Vagina (tissue), 2 donors: ENCODE measurements around the gene SOWAHA. TPM values are rescaled to one million over a fixed set of nuclear protein-coding genes. Genes with fewer than 3 reads are reported as not detected.
A peak's percentile ranks its signal among the peaks of the same experiment; 100 is the strongest.

ENCODE experiments used
- DNase-seq, 2 donors: peaks; one replicate each; pipeline ENCODE4 v3.0.0-alpha.2; 2017; ENCODE audit errors: extremely low spot score in 2 of 2
- H3K27ac ChIP-seq: fragments of 200-600 bp; sonication (generic); one replicate; pipeline ENCODE4 v1.5.1; 2019
- H3K27me3 ChIP-seq: fragments of 200-600 bp; sonication (generic); one replicate; pipeline ENCODE4 v1.5.1; 2019
- H3K36me3 ChIP-seq, 2 donors: fragments of 200-600 bp; sonication (generic); one replicate each; pipeline ENCODE4 v1.5.1; 2017 to 2019
- H3K4me1 ChIP-seq: fragments of 200-600 bp; sonication (generic); one replicate; pipeline ENCODE4 v1.5.1; 2019
- H3K4me3 ChIP-seq, 2 donors: fragments of 200-600 bp; sonication (generic); 1 replicate in 1 of 2; 2 replicates in 1 of 2; pipeline ENCODE4 v1.5.1; 2016 to 2019
- H3K9me3 ChIP-seq: fragments of 200-600 bp; sonication (generic); one replicate; pipeline ENCODE4 v1.5.1; 2019
- CTCF ChIP-seq, 3 experiments: fragments of 450-650 bp in 2 of 3; fragments of 200-600 bp in 1 of 3; sonication (generic) in 1 of 3; IDR thresholded peaks; one replicate each; pipeline ENCODE4 v1.5.1; 2017 to 2019; ENCODE audit warnings: antibody characterized with exemption in 3 of 3, mild to moderate bottlenecking in 2 of 3, moderate library complexity in 2 of 3
- POLR2A ChIP-seq, 2 donors: fragments of 450-650 bp; IDR thresholded peaks; one replicate each; pipeline ENCODE4 v1.6.1; 2017; ENCODE audit warnings: antibody characterized with exemption in 2 of 2, mild to moderate bottlenecking in 2 of 2, moderate library complexity in 2 of 2
- POLR2AphosphoS5 ChIP-seq, 2 donors: sonication (generic); formaldehyde crosslinking; IDR thresholded peaks; one replicate each; pipeline ENCODE4 v1.9.0; 2017; ENCODE audit warnings: antibody characterized with exemption in 2 of 2, mild to moderate bottlenecking in 2 of 2, low read depth in 1 of 2; ENCODE audit not compliant: insufficient read depth in 1 of 2
- intact Hi-C: fragments of 100-400 bp; cut with DNase I; formaldehyde crosslinking; loops from one replicate; pipeline ENCODE4 v1.15.1; 2023
- total RNA-seq: library from RNA; depleted of rRNA; stranded (reverse); fragments of >200 nt; gene quantifications from one replicate; pipeline ENCODE4 v1.2.3, GENCODE V29; 2016

Gene SOWAHA
- total RNA-seq, 1 donor from 2014 or later: not detected

DNA sequence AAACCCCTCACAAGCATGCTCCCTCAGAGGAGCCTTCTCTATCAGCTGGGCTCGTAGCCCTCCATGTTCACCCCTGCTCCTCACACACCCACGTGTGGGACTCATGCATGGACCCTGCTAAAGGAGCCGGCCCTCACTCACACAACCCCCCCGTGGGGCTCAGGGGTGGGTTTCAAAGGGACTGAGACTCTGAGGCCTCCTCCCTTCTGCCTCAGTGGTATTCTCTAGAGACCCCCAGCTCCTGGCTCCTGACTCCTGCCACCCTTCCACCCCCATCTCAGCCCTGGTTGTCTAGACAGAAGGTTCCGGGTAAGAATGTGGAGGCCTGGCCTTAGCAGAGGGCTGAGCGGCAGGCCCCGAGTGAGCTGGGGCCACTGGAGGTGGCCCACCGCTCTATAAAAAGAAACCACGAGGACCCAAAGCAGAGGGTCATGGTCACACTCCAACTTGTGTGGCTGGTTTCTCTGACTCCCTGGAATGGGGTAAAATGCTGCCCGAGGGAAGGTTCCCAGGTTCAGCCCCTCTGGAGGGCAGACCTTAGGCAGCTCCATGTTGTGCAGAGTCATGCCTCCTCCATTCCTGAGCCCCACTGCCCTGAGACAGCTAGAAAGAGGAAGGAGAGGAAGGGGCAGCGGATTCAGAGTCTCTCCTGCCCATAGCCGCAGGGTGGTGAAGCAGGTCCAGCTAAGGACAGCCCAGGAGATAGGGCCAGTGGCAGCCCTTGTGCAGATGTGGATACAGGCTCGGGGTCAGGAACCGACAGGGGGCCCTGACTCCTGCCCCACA, 46.9 kb upstream of the SOWAHA start:
- intact Hi-C loops: no loop called here
- Histone ChIP-seq H3K4me3 (no peak overlapping the region), H3K27ac (no peak overlapping the region), H3K27me3 (no peaks in the 10 kb centered on the region), H3K36me3 (peaks cover 0 to 19% of the 10 kb centered on the region in 2 donors), H3K9me3 (no peaks in the 10 kb centered on the region), H3K4me1 (peaks cover 52% of the 10 kb centered on the region)
- DNase-seq: no peak
- no peak for TF ChIP-seq POLR2A (IDR thresholded peaks at IDR 0.05)
- no peak for TF ChIP-seq CTCF (IDR thresholded peaks at IDR 0.05)
- TF ChIP-seq POLR2AphosphoS5 (IDR thresholded peaks at IDR 0.05; ENCODE audit: insufficient read depth in 1 of 2, low read depth in 1 of 2): no peak

GRCh38 chr5:132766806-132767055, 46.4 kb upstream of the SOWAHA start:
- Histone ChIP-seq H3K27me3 (no peaks in the 10 kb centered on the region), H3K4me3 (no peak overlapping the region), H3K9me3 (no peaks in the 10 kb centered on the region), H3K27ac (no peak overlapping the region), H3K4me1 (peaks cover 57% of the 10 kb centered on the region), H3K36me3 (peaks cover 0 to 19% of the 10 kb centered on the region in 2 donors)
- no peak for DNase-seq
- TF ChIP-seq POLR2A (IDR thresholded peaks at IDR 0.05) (no peak), POLR2AphosphoS5 (IDR thresholded peaks at IDR 0.05; ENCODE audit: insufficient read depth in 1 of 2, low read depth in 1 of 2) (no peak), CTCF (IDR thresholded peaks at IDR 0.05) (no peak)
- intact Hi-C loops: no loop called here

GRCh38 chr5:132767150-132767549, 46.0 kb upstream of the SOWAHA start:
- Histone ChIP-seq H3K4me3 (no peak overlapping the region), H3K9me3 (no peaks in the 10 kb centered on the region), H3K27me3 (no peaks in the 10 kb centered on the region), H3K36me3 (peaks cover 0 to 19% of the 10 kb centered on the region in 2 donors), H3K4me1 (peaks cover 59% of the 10 kb centered on the region), H3K27ac (peak overlapping the region; percentile 20)
- no peak for DNase-seq
- intact Hi-C loops: no loop called here
- no peak for TF ChIP-seq CTCF (IDR thresholded peaks at IDR 0.05)
- TF ChIP-seq POLR2AphosphoS5 (IDR thresholded peaks at IDR 0.05; ENCODE audit: insufficient read depth in 1 of 2, low read depth in 1 of 2): no peak
- TF ChIP-seq POLR2A (IDR thresholded peaks at IDR 0.05): no peak

- H3K36me3 ChIP-seq: peaks cover 0 to 16% of the 10 kb centered on the region in 2 donors
- DNase-seq: no peak
- H3K27ac ChIP-seq: peak overlapping the region; percentile 61
- intact Hi-C loops: no loop called here
- no peaks in the 10 kb centered on the region for H3K27me3 ChIP-seq
- no peak overlapping the region for H3K4me3 ChIP-seq
- H3K4me1 ChIP-seq: peaks cover 71% of the 10 kb centered on the region
- H3K9me3 ChIP-seq: no peaks in the 10 kb centered on the region
- TF ChIP-seq POLR2AphosphoS5 (IDR thresholded peaks at IDR 0.05; ENCODE audit: insufficient read depth in 1 of 2, low read depth in 1 of 2) (no peak), CTCF (IDR thresholded peaks at IDR 0.05) (no peak), POLR2A (IDR thresholded peaks at IDR 0.05) (no peak)
Observed at GRCh38 chr5:132768485-132768868, 44.6 kb upstream of the SOWAHA start.

GRCh38 chr5:132770476-132771159, 42.5 kb upstream of the SOWAHA start:
- Histone ChIP-seq H3K27ac (no peak overlapping the region), H3K36me3 (no peaks in the 10 kb centered on the region)
- TF ChIP-seq POLR2A (IDR thresholded peaks at IDR 0.05) (no peak), POLR2AphosphoS5 (IDR thresholded peaks at IDR 0.05; ENCODE audit: insufficient read depth in 1 of 2, low read depth in 1 of 2) (no peak), CTCF (IDR thresholded peaks at IDR 0.05) (no peak)

More at GRCh38 chr5:132770476-132771159, 42.5 kb upstream of the SOWAHA start:
- no peaks in the 10 kb centered on the region for H3K9me3 ChIP-seq
- H3K27me3 ChIP-seq: no peaks in the 10 kb centered on the region
- no peak for DNase-seq
- intact Hi-C loops: no loop called here
- peaks cover 86% of the 10 kb centered on the region for H3K4me1 ChIP-seq
- no peak overlapping the region for H3K4me3 ChIP-seq
